ENCODE data around the gene ADGRG3.

DNA sequence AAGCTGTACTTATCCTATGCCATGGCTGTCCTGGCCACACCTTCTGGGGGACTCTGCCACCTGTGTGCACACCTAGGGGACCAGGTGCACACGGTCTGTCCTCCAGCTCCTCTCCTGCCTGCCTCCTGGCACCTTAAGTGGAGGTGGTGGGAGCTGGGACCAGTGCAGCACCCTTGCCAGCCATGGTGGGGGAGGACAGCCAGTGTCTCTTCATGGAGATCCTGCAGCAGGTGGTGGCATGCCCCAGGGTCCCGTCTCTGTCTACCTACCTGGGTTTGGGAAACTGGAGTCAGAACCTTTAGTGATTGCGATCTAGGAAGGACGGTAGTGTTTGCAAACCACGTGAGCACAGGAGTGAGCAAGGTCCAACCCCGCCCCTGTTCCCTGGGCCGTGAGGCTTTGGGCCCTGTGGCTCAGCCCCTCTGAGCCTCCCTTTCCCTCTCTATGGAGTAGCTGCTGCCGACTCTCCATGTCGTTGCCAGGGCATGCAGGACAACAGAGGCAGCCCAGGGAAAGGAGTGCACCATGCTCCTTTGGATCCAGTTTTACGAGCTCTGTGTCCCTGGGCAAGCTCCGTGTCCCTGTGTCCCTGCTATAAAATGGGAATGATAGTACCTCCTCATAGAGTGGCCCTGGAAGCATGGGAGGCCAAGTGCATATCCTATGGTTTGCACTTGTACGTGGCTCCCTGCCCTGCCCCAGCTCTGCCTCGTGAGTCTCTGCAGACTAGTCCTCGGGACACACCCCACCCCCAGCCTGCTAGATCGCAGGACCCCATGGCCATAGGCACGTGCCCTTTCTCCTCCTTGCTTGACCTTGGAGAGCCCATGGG is 32.6 kb upstream of the ADGRG3 start:
- TF ChIP-seq, protein P1, sequence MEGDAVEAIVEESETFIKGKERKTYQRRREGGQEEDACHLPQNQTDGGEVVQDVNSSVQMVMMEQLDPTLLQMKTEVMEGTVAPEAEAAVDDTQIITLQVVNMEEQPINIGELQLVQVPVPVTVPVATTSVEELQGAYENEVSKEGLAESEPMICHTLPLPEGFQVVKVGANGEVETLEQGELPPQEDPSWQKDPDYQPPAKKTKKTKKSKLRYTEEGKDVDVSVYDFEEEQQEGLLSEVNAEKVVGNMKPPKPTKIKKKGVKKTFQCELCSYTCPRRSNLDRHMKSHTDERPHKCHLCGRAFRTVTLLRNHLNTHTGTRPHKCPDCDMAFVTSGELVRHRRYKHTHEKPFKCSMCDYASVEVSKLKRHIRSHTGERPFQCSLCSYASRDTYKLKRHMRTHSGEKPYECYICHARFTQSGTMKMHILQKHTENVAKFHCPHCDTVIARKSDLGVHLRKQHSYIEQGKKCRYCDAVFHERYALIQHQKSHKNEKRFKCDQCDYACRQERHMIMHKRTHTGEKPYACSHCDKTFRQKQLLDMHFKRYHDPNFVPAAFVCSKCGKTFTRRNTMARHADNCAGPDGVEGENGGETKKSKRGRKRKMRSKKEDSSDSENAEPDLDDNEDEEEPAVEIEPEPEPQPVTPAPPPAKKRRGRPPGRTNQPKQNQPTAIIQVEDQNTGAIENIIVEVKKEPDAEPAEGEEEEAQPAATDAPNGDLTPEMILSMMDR (IDR thresholded peaks at IDR 0.05; ENCODE audit: poor library complexity), result no peak
- TF ChIP-seq EZH2 (IDR thresholded peaks at IDR 0.05; ENCODE audit: borderline replicate concordance), result no peak
- no peak for TF ChIP-seq EZH2phosphoT487 (IDR thresholded peaks at IDR 0.05; ENCODE audit: low read depth, severe bottlenecking, unreplicated experiment)
